ENCODE measurements around the gene OR4K2.
"Not testable (repeated sequence)": the region's sequence is repeated elsewhere in the genome, so short reads cannot be mapped to it uniquely, and the experiment has no call there.

The OR4K2 gene

GRCh38 chr14:19874842-19875241, at the start of gene OR4K2:
Gene OR4K2, plus strand, starts transcription at chr14:19875142. Its CDS starts 1,126 bp downstream, at chr14:19876268.
- no peaks in the 10 kb centered on the region for H3K36me3 ChIP-seq (ENCODE audit: insufficient read depth, insufficient read length, low read length)
- no peaks in the 10 kb centered on the region for H3K27me3 ChIP-seq (ENCODE audit: insufficient read depth, insufficient read length)
- H3K4me3 ChIP-seq (ENCODE audit: insufficient read length, low read depth): no peak within 1 kb of the TSS
- H3K9ac ChIP-seq (ENCODE audit: insufficient read length, low read depth): no peak within 1 kb of the TSS
- H3K4me1 ChIP-seq (ENCODE audit: insufficient read depth, insufficient read length): no peaks in the 10 kb centered on the region
- no peaks in the 10 kb centered on the region for H3K9me3 ChIP-seq (ENCODE audit: insufficient read depth, low read length)
- TF ChIP-seq YY1 (IDR thresholded peaks at IDR 0.05; ENCODE audit: insufficient read depth, insufficient read length) (no peak), ZNF274 (IDR thresholded peaks at IDR 0.05; ENCODE audit: low read depth, low read length) (no peak), SUZ12 (IDR thresholded peaks at IDR 0.05; ENCODE audit: extremely low read depth, insufficient read depth, insufficient read length) (no peak)
- DNase-seq (ENCODE audit: low read depth, low spot score): no peak

GRCh38 chr14:19827626-19828244, 47.2 kb upstream of the OR4K2 start:
- H3K36me3 ChIP-seq (ENCODE audit: insufficient read depth, insufficient read length, low read length); H3K9me3 ChIP-seq (ENCODE audit: insufficient read depth, low read length); H3K4me3 ChIP-seq (ENCODE audit: insufficient read length, low read depth); DNase-seq (ENCODE audit: low read depth, low spot score); H3K27me3 ChIP-seq (ENCODE audit: insufficient read depth, insufficient read length); H3K4me1 ChIP-seq (ENCODE audit: insufficient read depth, insufficient read length); H3K9ac ChIP-seq (ENCODE audit: insufficient read length, low read depth): not testable (repeated sequence)

- Histone ChIP-seq H3K36me3 (ENCODE audit: insufficient read depth, insufficient read length, low read length) (no peaks in the 10 kb centered on the region), H3K4me3 (ENCODE audit: insufficient read length, low read depth) (no peak overlapping the region), H3K27me3 (ENCODE audit: insufficient read depth, insufficient read length) (no peaks in the 10 kb centered on the region), H3K4me1 (ENCODE audit: insufficient read depth, insufficient read length) (no peaks in the 10 kb centered on the region), H3K9me3 (ENCODE audit: insufficient read depth, low read length) (no peaks in the 10 kb centered on the region), H3K9ac (ENCODE audit: insufficient read length, low read depth) (no peak overlapping the region)
- DNase-seq (ENCODE audit: low read depth, low spot score): no peak
- TF ChIP-seq SUZ12 (IDR thresholded peaks at IDR 0.05; ENCODE audit: extremely low read depth, insufficient read depth, insufficient read length) (no peak), YY1 (IDR thresholded peaks at IDR 0.05; ENCODE audit: insufficient read depth, insufficient read length) (no peak), ZNF274 (IDR thresholded peaks at IDR 0.05; ENCODE audit: low read depth, low read length) (no peak)
These were observed 46.6 kb upstream of the OR4K2 start for GRCh38 chr14:19828314-19828713.

GRCh38 chr14:19834203-19834848, 40.6 kb upstream of the OR4K2 start:
- H3K9ac ChIP-seq (ENCODE audit: insufficient read length, low read depth); H3K27me3 ChIP-seq (ENCODE audit: insufficient read depth, insufficient read length); H3K4me1 ChIP-seq (ENCODE audit: insufficient read depth, insufficient read length); H3K9me3 ChIP-seq (ENCODE audit: insufficient read depth, low read length); H3K4me3 ChIP-seq (ENCODE audit: insufficient read length, low read depth); DNase-seq (ENCODE audit: low read depth, low spot score); H3K36me3 ChIP-seq (ENCODE audit: insufficient read depth, insufficient read length, low read length): not testable (repeated sequence)

GRCh38 chr14:19838433-19838832, 36.5 kb upstream of the OR4K2 start:
- H3K36me3 ChIP-seq (ENCODE audit: insufficient read depth, insufficient read length, low read length): no peaks in the 10 kb centered on the region
- H3K4me1 ChIP-seq (ENCODE audit: insufficient read depth, insufficient read length): no peaks in the 10 kb centered on the region
- H3K4me3 ChIP-seq (ENCODE audit: insufficient read length, low read depth): no peak overlapping the region
- no peak for DNase-seq (ENCODE audit: low read depth, low spot score)
- TF ChIP-seq ZNF274 (IDR thresholded peaks at IDR 0.05; ENCODE audit: low read depth, low read length): no peak
- no peak for TF ChIP-seq YY1 (IDR thresholded peaks at IDR 0.05; ENCODE audit: insufficient read depth, insufficient read length)
- TF ChIP-seq SUZ12 (IDR thresholded peaks at IDR 0.05; ENCODE audit: extremely low read depth, insufficient read depth, insufficient read length): no peak
- no peaks in the 10 kb centered on the region for H3K9me3 ChIP-seq (ENCODE audit: insufficient read depth, low read length)
- H3K27me3 ChIP-seq (ENCODE audit: insufficient read depth, insufficient read length): no peaks in the 10 kb centered on the region
- no peak overlapping the region for H3K9ac ChIP-seq (ENCODE audit: insufficient read length, low read depth)

GRCh38 chr14:19851365-19851764, 23.6 kb upstream of the OR4K2 start:
- Histone ChIP-seq H3K4me3 (ENCODE audit: insufficient read length, low read depth) (no peak overlapping the region), H3K9me3 (ENCODE audit: insufficient read depth, low read length) (no peaks in the 10 kb centered on the region)
- DNase-seq (ENCODE audit: low read depth, low spot score): no peak

GRCh38 chr14:19866061-19866669, 8.8 kb upstream of the OR4K2 start:
- DNase-seq (ENCODE audit: low read depth, low spot score); H3K4me3 ChIP-seq (ENCODE audit: insufficient read length, low read depth); H3K9me3 ChIP-seq (ENCODE audit: insufficient read depth, low read length): not testable (repeated sequence)

More at GRCh38 chr14:19851365-19851764, 23.6 kb upstream of the OR4K2 start:
- no peak overlapping the region for H3K9ac ChIP-seq (ENCODE audit: insufficient read length, low read depth)
- H3K4me1 ChIP-seq (ENCODE audit: insufficient read depth, insufficient read length): no peaks in the 10 kb centered on the region
- no peaks in the 10 kb centered on the region for H3K27me3 ChIP-seq (ENCODE audit: insufficient read depth, insufficient read length)
- H3K36me3 ChIP-seq (ENCODE audit: insufficient read depth, insufficient read length, low read length): no peaks in the 10 kb centered on the region
- TF ChIP-seq YY1 (IDR thresholded peaks at IDR 0.05; ENCODE audit: insufficient read depth, insufficient read length) (no peak), ZNF274 (IDR thresholded peaks at IDR 0.05; ENCODE audit: low read depth, low read length) (no peak)

More at GRCh38 chr14:19866061-19866669, 8.8 kb upstream of the OR4K2 start:
- H3K36me3 ChIP-seq (ENCODE audit: insufficient read depth, insufficient read length, low read length); H3K4me1 ChIP-seq (ENCODE audit: insufficient read depth, insufficient read length); H3K9ac ChIP-seq (ENCODE audit: insufficient read length, low read depth); H3K27me3 ChIP-seq (ENCODE audit: insufficient read depth, insufficient read length): not testable (repeated sequence)

Measured in NT2/D1 (cell line).